ENCODE measurements around the gene TOB2.
"Not testable (repeated sequence)": the region's sequence is repeated elsewhere in the genome, so short reads cannot be mapped to it uniquely, and the experiment has no call there.

The TOB2 gene

DNA sequence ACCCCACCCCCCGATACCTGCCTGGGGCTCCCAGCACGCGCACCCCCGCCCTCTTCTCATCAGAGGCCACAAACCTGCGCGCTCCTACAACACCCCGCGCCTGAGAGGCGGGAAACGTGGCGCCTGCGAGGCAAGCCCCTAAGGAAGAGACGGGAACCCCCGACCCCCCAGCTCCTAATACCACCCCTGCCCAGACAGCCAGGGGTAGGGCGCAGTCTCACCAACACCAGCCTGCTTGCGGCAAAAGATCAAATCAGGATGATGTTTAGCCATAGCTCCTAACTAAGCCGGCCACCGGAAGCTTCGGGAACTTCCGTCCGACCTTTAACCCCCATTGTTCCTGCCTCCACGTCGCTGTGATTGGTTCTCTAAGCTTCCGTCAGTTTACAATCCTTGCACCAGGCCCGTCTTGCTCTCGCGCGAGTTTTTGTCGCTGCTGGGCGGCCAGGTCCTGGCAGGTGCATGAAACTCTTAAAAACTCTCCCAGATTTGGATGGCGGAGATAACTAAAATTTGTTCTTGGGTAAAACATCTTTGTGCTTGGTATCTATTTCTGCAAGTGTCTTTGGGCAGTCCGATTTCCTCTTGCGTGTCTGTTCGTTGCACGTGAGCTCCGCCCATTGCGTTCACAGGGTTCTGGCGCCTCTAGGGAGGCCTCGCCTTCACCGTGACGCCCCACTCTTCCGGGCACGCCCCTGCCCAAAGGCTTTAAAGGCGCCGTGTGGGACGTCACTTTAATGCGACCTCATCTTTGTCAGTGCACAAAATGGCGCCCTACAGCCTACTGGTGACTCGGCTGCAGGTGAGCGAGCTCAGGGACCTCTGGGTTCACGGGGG is 22.0 kb upstream of the TOB2 start, which contains the start of the genes ACO2 and PHF5A:
TSS of gene ACO2 (plus strand) at position 737 of the 837 bp plus-strand sequence. CDS start at position 767, 30 bp downstream.
TSS of gene PHF5A (minus strand) at position 312 of the 837 bp plus-strand sequence. CDS start at position 273, 39 bp downstream.
- H3K4me3 ChIP-seq (replicated peaks; ENCODE audit: low read depth, low read length) = peak within 1 kb of the TSS; percentile 84
- peak; percentile 97 for DNase-seq (ENCODE audit: extremely low read depth, low read depth)
- TF ChIP-seq, protein P1, sequence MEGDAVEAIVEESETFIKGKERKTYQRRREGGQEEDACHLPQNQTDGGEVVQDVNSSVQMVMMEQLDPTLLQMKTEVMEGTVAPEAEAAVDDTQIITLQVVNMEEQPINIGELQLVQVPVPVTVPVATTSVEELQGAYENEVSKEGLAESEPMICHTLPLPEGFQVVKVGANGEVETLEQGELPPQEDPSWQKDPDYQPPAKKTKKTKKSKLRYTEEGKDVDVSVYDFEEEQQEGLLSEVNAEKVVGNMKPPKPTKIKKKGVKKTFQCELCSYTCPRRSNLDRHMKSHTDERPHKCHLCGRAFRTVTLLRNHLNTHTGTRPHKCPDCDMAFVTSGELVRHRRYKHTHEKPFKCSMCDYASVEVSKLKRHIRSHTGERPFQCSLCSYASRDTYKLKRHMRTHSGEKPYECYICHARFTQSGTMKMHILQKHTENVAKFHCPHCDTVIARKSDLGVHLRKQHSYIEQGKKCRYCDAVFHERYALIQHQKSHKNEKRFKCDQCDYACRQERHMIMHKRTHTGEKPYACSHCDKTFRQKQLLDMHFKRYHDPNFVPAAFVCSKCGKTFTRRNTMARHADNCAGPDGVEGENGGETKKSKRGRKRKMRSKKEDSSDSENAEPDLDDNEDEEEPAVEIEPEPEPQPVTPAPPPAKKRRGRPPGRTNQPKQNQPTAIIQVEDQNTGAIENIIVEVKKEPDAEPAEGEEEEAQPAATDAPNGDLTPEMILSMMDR (IDR thresholded peaks at IDR 0.05; ENCODE audit: low read depth, low read length, missing control alignments) = no peak

DNA sequence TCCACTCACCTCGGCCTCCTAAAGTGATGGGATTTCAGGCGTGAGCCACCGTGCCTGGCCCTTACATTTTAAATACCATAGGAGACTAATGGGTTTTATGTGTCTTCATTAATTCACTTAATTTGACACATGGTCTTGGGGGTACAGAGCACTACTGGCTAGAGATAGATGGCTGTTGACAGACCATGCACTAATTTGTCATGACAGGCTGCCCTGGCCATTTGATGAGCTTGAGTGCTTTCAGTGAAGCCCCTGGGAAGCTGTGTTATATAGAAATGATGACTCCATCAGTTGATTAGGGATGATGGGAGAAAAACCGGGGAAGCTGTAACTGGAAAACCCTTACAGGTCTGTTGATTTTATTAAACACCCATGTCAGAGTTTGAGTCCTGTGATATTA is 15.3 kb upstream of the TOB2 start:
- H3K4me3 ChIP-seq (replicated peaks; ENCODE audit: low read depth, low read length) = no peak overlapping the region
- no peak for DNase-seq (ENCODE audit: extremely low read depth, low read depth)
- TF ChIP-seq, protein P1 (IDR thresholded peaks at IDR 0.05; ENCODE audit: low read depth, low read length, missing control alignments) = no peak

DNA sequence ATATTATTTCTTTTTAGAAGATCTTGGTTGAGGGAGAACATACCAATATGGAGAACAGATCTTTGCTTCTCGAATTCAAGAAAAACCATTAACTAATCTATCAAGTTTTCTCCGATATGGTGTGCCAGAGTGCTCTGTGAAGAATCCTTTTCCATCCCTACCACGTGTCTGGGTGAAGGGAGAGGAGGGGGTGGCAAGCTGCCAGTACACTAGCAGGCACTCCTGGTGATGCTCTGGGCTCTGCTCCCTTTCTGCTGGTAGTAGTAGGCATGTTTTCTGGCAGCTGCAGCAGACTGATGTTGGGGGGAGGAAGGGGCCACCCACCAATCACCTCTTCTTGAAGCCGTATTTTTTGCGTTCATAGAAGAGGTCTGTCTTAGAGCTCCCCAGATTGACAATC is 13.5 kb upstream of the TOB2 start:
- not testable (repeated sequence) for DNase-seq (ENCODE audit: extremely low read depth, low read depth); H3K4me3 ChIP-seq (replicated peaks; ENCODE audit: low read depth, low read length)

DNA sequence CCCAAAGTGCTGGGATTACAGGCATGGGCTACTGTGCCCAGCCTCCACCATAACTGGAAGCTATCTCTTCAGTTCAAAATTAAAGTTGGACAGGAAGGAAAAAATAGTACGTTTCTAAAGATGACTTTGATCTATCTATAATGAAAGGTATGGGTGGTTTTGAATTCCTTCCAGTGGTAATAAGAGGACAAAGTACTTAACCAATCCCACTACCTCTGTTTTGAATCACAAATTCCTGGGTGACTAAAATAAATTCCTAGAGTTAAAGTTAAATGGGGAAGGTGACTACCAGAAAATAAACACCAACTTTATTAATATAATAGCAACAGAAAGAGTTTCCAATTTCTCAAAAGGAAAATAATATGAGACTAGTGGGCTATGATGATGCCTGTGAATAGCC is 12.8 kb upstream of the TOB2 start:
- no peak for DNase-seq (ENCODE audit: extremely low read depth, low read depth)
- TF ChIP-seq, protein P1 (IDR thresholded peaks at IDR 0.05; ENCODE audit: low read depth, low read length, missing control alignments) = no peak
- no peak overlapping the region for H3K4me3 ChIP-seq (replicated peaks; ENCODE audit: low read depth, low read length)

DNA sequence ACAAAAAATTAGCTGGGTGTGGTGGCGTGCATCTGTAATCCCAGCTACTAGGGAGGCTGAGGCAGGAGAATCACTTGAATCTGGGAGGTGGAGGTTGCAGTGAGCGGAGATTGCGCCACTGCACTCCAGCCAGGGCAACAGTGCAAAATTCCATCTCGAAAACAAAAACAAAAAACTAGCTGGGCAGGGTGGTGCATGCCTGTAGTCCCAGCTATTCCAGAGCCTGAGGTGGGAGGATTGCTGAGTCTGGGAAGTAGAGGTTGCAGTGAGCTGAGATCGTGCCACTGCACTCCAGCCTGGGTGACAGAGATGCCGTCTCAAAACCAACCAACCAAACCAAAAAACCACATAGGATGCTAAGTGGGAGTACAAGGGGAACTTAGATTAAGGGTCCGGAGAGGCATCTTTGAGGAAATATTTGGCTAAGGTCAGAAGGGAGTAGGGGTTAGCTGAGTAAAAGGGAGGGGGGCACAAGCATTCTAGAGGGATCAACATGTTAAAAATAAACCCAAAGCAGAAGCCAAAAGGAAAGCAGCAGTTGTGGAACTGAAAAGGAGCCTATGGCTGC is 11.6 kb upstream of the TOB2 start:
- TF ChIP-seq, protein P1 (IDR thresholded peaks at IDR 0.05; ENCODE audit: low read depth, low read length, missing control alignments) = no peak
- no peak overlapping the region for H3K4me3 ChIP-seq (replicated peaks; ENCODE audit: low read depth, low read length)
- no peak for DNase-seq (ENCODE audit: extremely low read depth, low read depth)

DNA sequence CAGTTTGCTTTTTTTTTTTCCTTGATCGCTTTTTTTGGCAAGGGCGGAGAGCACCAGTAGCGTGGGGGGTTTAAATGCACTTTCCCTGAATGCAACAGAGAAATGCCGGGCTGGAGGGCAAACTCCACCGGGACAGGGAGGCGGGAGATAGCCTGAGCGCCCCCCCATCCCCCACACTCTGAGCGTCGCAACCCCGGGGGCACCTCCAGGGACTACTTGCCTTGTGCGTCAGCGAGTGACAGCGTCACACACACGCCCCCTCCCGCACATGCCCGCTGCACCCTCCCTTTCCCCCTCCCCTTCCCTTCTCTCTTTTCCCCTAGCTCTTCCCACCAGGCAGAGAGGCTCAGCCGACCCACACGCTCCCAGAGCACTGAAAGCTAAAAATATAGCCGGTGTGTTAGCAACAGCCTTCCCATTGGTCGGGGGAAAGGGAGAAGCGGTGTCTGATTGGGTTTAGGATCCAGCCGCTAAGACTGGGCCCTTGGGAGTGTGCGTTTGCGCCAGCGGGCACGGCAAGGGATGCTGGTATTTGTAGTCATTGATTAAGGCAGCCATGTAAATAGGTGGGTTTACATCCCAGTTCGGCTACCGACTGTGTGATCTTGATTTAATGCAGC is 1.7 kb upstream of the TOB2 start:
- DNase-seq (ENCODE audit: extremely low read depth, low read depth) = peak; percentile 99
- H3K4me3 ChIP-seq (replicated peaks; ENCODE audit: low read depth, low read length) = peak overlapping the region; percentile 98
- TF ChIP-seq, protein P1 (IDR thresholded peaks at IDR 0.05; ENCODE audit: low read depth, low read length, missing control alignments) = no peak

Data from HFF-Myc (cell line).